GM18498 (cell line): ENCODE results near the gene DENND5A.
"Not testable (repeated sequence)": the region's sequence is repeated elsewhere in the genome, so short reads cannot be mapped to it uniquely, and the experiment has no call there.

Experiments used
- ATAC-seq: cut with Tn5 transposase; IDR thresholded peaks from one replicate; pipeline ENCODE4 v1.9.1; 2021; ENCODE audit warnings: mild to moderate bottlenecking, moderate library complexity; ENCODE audit not compliant: unreplicated experiment

Gene DENND5A

DNA sequence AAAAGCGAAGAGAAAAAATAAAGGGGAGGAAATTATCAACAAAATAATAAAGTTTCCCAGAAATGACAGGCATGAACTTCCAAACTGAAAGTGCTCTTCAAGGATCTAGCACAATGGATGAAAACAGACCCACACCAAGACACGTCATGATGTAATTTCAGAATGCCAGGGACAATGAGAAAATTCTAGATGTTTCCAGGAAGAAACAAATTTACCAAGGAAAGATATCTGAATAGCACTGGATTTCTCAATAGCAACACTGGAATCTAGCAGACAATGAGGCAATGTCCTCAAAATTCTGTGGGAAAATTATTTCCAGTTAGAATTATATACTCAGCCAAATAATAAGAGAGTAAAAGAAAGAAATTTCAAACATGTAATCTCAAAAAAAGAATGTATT, 46.0 kb downstream of the DENND5A start:
- ATAC-seq, result no peak

- no peak for ATAC-seq
Observed at GRCh38 chr11:9214765-9215164, 50.4 kb downstream of the DENND5A start.

GRCh38 chr11:9211322-9211721, 53.8 kb downstream of the DENND5A start:
- peak; percentile 18 for ATAC-seq

- ATAC-seq, result peak; percentile 50
Observed at GRCh38 chr11:9210922-9211320, 54.2 kb downstream of the DENND5A start.

GRCh38 chr11:9210224-9210921, 54.8 kb downstream of the DENND5A start:
- no peak for ATAC-seq

DNA sequence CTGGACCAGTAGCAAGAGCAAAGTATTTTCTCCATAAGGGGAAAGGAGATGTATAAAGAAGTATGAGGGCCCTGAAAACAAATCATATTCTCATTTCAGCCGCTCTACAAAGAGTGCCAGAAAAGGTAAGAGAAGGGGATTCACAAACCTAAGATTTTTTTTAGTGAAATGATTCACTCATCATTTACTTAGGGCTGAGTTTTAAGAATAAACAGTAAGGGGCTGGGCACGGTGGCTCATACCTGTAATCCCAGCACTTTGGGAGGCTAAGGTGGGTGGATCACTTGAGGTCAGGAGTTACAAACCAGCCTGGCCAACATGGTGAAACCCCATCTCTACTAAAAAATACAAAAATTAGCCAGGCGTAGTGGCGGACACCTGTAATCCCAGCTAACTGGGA, 55.5 kb downstream of the DENND5A start:
- peak; percentile 11 for ATAC-seq

GRCh38 chr11:9208726-9209501, 56.2 kb downstream of the DENND5A start:
- peak; percentile 44 for ATAC-seq

DNA sequence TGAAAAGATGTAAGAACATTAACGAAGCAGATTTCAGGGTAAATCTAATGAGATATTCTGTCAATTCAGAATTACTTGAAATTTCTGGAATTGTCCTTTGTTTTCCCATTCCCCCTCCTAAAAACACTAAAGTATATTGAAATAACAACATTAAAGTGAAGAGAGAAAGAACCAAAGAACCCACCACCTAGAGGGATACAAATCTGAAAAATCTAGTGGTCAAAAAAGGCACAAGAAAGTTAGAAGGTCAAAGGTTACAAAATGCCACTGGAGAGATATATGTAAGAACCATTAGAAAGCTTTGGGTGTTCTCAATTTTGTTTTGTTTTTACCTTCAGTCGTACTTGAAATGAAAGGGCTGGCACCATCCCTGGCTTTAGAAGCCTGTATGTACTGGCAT, 57.9 kb downstream of the DENND5A start:
- ATAC-seq, result no peak

GRCh38 chr11:9206496-9206895, 58.7 kb downstream of the DENND5A start:
- no peak for ATAC-seq

DNA sequence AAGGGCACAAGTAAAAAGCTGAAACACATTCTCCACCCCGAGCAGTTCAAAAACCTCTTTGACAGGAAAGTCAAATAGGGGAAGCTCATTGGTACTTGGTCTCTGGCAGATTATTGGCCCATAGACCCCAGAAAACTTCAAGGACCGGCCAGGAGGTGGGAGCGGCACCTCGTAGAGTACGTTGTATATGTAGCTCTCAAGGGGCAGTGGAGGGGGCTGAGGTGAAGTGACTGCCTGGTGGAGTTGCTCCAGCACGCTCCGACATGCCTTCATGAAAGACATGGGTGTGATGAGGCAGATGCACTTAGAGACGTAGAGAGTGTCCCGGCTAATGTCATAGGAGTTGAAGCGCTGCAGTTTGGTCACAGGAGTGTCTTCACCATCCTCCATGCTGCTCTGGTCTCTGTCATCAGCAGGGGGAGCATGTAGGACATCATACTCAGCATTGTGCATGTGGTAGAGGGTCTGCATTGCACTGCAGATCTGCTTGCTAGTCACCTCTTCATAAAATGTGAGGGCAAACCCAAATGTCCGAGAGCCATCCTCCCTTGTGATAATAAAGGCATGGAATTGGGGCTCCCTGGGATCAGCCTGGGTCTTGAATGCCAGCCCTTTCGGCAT, 61.3 kb downstream of the DENND5A start:
- no peak for ATAC-seq

DNA sequence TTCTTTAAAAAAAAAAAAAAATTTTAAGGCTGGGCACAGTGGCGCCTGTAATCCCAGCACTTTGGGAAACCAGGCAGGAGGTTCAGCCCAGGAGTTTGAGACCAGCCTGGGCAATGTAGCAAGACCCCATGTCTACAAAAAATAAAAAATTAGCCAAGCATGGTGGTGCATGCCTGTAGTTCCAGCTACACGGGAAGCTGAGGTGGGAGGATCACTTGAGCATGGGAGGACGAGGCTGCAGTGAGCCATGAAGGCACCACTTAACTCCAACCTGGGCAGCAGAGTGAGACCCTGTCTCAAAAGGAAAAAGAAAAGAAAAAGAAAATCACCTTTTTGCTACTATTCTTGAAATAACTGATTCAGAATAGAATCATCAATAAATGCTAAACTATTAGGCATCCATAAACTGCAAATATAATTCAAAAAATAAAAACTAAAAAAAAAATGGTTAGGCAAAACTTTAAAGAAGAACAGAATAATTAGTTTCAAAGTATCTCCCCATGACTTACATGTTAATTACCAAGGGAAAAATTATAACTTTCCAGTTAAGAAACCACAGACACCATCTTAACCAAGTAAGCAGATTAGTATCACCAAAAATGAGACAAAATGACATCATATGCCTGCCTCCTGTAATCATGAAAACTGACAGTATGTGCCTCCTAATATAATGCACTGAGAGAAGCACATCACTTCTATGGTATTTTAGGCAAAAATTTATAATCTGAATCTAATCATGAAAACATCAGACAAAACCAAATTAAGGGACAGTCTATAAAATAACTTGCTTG, 63.6 kb downstream of the DENND5A start:
- no peak for ATAC-seq

- ATAC-seq, result no peak
Observed at GRCh38 chr11:9200471-9200870, 64.7 kb downstream of the DENND5A start.

GRCh38 chr11:9193316-9193715, 71.8 kb downstream of the DENND5A start:
- ATAC-seq, result no peak

GRCh38 chr11:9192561-9192960, 72.6 kb downstream of the DENND5A start:
- no peak for ATAC-seq

- ATAC-seq, result not testable (repeated sequence)
Observed at GRCh38 chr11:9190326-9191016, 74.7 kb downstream of the DENND5A start.

GRCh38 chr11:9188860-9189259, 76.3 kb downstream of the DENND5A start:
- not testable (repeated sequence) for ATAC-seq

GRCh38 chr11:9187616-9188015, 77.5 kb downstream of the DENND5A start:
- ATAC-seq, result no peak

- ATAC-seq, result no peak
Observed at GRCh38 chr11:9184516-9184915, 80.6 kb downstream of the DENND5A start.

DNA sequence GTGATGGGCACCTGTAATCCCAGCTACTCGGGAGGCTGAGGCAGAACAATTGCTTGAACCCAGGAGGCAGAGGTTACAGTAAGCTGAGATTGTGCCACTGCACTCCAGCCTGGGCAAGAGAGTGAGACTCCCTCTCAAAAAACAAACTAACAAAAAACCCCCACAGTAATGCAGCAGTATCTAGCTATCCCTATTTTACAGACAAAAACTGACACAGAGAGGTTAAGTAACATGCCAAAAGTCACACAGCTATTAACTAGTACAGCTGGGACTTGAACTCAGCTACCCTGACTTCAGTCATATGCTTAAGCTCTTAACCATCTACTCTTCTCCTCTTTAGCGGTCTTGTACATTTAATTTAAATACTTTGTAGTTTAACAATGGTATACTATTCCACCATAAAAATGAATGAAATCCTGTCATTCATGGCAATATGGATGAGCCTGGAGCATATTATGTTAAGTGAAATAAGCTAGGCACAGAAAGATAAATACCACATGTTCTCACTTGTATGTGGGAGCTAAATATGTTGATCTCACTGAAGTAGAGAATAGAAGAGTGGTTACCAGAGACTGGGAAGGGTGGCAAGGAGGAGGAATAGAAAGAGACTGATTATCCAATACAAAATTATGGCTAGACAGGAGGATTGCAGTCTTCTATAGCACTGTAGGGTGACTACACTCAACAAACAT, 82.8 kb downstream of the DENND5A start:
- ATAC-seq, result no peak

GRCh38 chr11:9180784-9181183, 84.4 kb downstream of the DENND5A start:
- ATAC-seq, result no peak
